ENCODE data around the gene SMIM14.
"Not testable (repeated sequence)": the region's sequence is repeated elsewhere in the genome, so short reads cannot be mapped to it uniquely, and the experiment has no call there.

SMIM14 gene

DNA sequence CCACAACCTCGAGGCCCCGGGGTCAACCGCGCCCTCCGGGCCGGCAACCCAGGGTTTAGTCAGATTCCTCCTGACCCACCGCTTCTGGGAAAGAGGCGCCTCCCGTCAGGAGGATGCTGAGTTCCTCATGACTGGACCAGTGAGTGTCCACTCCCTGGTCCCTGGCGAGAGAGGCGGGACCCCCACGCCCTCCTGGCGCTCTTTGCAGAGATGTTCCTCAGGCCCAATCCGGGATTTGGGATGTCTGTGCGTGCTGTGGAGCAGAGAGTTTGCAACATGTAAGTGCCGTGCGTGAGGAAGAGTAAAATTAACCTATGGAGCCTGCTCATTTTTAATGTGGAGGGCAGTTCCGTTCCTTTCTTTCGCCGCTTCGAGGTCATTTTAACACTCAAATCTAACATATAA lies 110.6 kb downstream of the SMIM14 start:
- DNase-seq = no peak

DNA sequence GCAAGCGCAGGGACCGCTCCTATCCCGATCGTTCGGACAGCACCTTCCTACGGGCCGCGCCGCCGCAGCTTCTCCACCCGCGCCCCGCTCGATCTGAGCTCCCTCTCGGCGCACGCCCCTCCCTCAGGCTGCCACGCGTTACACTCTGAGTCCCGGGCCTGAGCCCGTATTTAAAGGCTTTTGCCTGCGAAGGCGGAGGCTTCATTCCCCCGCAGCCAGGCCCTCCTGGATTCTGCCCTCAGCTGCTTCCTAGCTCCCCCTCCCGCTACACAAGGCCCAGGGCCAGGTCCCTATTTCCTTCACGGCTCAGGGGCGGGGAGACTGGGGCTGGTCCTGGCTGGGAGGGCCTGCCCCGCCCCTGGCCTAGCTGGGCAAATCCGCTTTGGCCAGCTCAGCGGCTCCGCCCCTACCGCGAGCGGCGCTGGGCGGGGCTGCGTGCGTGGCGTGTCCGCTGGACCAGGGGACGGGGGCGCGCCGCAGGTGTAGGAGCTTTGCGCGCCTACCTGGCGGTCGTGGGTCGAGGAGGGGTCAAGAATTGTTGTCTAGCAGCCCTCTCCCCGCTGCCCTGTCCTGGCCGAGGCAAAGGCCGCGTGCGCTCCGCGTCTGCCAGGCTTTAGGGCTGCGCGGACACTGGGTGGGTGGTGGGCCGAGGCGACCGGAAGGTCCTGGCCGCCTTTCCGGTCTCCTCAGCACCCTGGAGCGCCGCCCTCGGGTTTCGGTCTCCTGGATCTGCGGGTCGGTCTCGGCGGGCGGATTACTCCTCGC lies 111.2 kb downstream of the SMIM14 start, which contains the start of gene UGDH:
Gene UGDH, minus strand, starts transcription at position 144 of the 765 bp plus-strand sequence. CDS start 5,927 bp downstream, outside the sequence.
- peak; percentile 84 for DNase-seq

DNA sequence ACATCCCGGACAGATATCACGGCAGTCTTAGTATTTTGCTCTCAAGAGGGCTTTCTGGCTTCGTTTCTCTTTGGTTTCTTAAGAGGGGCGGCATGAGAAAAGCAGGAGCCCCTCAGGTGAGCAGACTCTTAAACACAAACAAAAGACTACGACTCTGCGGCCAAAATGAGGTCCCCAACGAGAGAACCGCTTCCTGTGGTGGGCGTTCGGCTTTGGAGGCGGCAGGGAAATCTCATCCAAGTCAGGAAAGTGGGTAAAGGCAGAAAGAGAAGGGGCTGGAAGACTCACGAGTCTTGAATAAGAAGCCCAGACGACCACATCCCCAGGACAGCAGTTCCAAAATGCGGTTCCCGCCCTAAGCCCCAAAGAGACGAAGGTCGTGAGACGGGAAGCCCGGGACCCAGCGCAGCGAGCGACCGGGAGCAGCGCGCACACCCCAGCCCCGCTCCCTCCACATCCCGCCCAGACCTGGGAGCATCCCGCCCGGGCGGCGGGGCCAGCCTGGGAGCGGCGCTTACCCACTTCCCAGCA lies 111.8 kb downstream of the SMIM14 start:
- DNase-seq = no peak

DNA sequence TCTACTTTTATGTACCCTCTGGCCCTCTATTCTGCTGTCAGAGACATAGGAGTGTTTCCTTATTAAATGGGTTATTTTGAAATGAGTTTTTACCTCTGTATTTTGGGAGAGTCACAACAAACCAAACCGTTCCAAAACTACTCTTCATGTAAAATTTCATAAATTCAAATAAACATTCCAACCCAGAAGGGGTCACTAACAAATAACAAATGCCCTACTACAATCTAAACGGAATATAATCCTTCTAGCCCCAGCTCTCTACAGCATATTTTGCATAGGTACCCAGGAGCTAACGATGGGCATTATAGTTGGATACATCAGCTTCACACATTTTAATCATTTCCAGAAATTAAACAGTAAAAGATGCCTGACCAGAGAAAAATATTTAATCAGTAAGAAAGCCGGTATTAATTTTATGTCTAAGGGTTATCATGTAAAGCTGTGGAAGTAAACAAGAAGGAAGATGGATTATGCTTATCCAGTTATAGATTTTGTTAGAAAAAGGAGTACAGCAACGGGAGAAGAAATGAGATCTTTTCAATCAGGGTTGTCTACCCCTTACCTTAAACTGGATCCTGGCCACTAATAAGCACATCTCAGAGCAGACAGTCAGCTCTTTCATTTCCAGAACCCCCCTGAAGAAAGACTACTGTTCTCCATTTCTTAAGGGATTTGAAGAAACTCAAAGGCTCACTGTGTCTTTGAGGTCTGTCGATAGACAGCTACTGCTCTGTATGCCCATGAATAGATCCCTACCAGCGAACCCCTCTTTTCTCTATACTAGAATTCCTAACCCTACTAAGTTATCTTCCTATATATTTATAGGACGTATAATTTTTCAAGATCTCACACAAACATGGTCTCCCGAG lies 112.6 kb downstream of the SMIM14 start:
- DNase-seq = no peak

DNA sequence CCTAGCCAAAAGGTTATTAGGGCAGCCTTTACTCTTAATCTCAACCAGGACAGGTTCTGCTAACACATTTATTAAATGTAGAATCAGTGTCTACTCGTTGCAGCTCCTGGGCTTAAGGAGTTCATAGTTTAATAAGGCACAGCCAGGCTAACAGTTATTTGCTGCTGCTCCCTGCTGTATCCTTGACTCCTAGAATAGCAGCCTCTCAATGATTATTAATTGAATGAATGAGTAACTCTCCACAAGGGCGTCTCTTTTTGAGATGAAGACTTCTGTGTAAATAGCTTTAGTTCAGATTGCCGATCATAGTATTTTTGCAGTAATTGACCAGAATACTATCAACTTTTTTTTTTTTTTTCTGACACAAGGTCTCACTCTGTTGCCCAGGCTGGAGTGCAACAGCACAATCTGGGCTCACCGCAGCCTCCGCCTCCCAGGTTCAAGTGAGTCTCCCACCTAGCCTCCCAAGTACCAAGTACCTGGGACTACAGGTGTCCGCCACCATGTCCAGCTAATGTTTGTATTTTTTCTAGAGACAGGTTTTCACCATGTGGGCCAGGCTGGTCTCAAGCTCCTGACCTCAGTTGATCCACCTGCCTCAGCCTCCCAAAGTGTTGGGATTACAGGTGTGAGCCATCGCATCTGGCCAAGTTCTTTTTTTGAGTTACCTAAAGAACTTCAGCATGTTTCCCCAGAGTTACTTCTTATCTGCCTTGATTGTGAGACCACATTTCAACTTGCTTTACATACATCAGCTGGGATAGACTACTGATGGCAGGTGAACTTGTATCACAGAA lies 114.3 kb downstream of the SMIM14 start:
- no peak for DNase-seq

DNA sequence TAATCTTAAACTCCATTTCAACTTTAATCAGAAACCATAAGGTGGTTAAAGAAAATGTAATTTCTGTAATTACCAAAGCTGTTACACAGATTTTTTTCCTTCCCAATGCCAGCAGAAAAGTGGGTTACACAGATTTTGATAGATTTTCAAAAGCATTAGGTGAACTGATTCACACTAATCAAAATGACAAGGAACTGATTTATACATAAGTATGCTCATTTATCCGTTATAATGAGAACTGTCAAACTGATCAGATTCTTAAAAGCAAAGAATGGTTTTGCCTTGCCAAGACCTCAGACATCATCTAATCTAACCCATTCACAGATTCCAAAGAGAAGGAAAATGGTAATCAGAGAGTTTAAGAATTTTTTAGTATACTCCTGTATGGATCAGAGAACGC lies 116.6 kb downstream of the SMIM14 start:
- DNase-seq = no peak

DNA sequence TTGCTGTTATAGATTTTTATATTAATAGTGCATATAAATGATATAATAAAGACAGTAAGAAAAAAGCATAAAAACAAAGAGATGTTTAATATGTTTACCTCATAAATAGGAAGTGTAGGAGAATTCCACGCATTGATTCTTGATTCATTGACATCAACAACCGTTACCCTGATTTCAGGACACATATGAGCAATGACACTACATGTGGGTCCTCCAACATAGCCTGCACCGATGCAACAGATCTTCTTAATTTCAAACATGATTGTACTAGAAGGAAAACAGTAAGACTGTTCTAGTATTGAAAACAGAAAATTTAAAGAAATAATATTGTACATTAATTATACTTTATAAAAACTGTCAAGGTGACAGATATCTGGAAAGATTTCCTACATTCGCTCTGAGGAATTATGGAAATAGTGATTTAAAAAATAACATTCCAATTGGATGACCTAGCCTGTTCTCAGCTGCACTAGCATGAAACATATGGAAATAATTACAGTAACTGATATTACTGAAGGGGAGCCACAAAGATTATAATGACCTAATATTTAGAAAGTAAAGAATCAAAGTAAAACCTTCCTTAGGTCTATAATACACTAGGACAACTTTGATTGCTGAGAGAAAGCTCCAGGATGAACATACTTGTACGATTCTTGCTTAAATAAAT lies 117.3 kb downstream of the SMIM14 start:
- DNase-seq = no peak

DNA sequence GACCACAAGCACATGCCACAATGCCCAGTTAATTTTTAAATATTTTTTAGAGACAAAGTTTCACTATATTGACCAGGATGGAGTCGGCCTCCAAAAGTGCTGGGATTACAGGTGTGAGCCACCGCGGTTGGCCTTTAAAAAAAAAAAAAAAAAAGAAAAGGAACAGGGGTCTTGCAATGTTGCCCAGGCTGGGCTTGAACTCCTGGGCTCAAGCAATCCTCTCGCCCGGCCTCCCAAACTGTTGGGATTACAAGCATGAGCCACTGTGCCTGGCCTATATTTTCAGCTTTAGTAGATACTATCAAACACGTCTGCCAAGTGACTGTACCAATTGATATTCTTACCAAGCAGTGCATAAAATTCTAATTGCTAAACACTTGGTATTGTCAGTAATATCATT lies 120.2 kb downstream of the SMIM14 start:
- no peak for DNase-seq

DNA sequence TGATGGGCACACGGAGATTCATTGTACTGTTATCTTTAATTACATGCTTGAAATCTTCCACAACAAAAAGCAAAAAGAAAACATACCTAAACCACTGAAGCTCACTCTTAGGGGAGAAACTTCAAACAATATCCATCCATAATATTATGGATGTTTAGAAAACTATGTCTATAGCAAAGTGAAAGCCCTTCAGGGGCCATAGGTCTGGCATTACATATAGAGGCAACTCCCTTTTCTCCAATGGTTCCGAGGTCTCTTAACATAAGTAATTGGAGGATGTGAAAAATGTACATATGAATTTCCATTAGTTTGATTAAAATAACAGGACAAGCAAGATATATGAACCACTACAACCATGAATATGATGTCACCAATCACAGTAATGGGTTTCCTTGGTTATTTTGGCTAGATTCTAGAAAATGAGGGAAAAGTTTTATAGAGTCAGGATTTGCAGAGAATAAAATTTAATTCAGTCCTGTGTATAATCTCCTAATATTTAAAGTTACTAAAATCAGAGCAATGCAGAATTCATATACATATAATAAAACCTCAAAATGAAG lies 122.2 kb downstream of the SMIM14 start:
- no peak for DNase-seq

DNA sequence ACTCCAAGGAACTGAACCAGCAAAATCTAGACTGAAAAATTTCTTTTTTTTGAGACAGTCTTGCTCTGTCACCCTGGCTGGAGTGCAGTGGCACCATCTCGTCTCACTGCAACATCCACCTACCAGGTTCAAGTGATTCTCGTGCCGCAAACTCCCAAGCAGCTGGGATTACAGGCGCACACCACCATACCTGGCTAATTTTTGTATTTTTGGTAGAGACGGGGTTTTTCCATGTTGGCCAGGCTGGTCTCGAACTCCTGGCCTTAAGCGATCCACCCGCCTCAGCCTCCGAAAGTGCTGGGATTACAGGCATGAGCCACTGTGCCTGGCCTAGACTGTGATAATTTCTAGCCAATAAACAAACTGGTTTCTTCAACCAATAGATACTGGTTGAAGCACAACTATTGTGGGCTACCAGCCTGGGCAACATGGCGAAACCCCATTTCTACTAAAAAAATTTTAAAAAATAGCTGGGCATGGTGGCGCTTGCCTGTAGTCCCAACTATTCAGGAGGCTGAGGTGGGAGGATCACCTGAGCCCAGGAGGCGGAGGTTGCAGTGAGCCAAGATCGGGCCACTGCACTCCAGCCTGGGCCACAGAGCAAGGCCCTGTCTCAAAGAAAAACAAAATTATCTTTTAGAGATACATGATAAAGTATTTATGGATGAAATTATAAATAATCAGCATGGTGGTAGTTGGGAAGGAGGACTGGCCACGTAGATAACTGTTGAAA lies 122.8 kb downstream of the SMIM14 start:
- not testable (repeated sequence) for DNase-seq

DNA sequence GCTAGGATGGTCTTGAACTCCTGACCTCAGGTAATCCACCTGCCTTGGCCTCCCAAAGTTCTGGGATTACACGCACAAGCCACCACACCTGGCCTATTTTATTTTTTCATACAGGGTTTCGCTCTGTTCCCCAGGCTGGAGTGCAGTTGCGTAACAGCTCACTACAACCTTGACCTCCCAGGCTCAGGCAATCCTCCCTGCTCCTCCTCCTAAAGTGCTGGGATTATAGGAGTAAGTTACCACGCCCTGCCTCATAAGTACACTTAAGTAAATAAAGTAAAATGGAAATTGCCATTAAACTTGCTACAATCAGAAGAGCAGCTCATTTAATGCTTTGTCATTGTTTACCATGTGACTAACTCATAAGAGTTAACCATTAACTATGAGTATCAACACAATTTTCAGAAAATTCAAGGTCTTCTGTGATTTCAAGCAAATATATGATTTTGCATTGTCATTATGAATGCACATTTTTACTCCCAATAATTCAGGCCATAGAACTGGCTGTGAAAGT lies 123.7 kb downstream of the SMIM14 start:
- no peak for DNase-seq

DNA sequence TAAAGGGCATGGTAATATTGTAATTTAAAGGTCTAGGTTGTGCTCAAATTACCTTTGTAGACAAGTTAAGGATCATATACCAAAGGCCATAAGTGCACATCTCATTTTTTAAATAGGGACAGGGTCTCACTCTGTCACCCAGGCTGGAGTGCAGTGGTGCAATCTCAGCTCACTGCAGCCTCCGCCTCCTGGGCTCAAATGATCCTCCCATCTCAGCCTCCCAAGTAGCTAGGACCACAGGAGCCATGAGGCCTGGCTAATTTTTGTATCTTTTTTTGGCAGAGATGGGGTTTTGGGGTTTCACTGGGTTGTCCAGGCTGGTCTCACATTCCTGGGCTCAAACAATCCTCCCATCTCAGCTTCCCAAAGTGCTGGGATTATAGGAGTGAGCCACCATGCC lies 124.4 kb downstream of the SMIM14 start:
- DNase-seq = not testable (repeated sequence)

DNA sequence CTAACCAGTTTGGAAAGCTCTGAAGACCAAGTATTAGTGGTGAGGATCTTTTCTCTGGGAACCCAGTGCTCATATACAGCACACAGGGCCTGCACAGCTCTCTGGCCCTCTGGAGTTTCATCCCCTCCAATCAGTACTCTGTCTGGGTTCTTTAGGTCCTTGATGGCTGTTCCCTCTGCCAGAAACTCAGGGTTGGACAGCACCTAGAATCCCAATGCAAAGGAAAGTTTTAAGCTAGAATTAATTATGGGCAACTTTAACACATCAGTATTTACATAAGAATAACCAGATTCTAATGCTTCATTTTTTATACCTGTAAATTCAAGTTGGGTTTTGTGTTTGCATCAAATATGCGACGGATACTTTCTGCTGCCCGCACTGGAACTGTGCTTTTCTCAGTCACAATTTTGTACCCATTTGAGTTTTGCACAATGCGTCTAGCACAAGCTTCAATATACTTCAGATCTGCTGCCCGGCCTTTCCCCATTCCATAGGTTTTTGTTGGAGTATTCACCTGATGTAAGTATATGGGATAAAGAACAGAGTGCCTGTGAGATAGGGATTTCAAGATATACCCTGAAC lies 128.2 kb downstream of the SMIM14 start:
- no peak for DNase-seq

DNA sequence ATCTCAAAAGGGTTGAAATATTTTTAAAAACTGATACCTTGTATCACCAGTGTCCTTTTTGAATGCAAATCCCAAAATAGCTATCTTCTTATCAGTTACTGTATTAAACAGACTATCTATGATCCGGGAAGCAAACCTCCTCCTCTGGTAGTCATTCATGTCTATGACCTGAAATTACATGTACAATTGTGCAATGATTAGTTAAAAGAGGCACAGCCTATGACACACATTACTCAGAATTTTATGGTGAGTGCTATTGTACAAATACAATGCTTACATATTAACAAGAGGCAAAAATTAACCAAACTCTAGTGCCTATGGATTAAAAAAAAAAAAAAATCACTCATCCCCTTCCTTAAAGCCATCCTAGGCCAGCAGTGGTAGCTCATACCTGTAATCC lies 133.1 kb downstream of the SMIM14 start:
- DNase-seq = no peak

DNA sequence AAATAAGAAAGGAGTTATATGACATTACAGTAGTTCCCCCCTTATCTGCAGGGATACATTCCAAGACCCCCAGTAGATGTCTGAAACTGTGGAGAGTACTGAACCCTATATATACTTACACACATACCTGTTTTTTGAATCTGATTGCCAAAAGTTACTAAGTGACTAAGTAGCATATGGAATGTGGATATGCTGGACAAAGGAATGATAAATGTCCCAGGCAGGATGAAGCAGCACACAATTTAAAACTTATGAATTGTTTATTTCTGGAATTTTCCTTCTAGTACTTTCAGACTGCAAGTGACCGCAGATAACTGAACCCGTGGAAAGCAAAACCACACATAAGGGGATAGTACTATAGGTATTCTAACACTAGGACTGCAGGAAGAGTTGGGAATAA lies 134.1 kb downstream of the SMIM14 start:
- DNase-seq = no peak

DNA sequence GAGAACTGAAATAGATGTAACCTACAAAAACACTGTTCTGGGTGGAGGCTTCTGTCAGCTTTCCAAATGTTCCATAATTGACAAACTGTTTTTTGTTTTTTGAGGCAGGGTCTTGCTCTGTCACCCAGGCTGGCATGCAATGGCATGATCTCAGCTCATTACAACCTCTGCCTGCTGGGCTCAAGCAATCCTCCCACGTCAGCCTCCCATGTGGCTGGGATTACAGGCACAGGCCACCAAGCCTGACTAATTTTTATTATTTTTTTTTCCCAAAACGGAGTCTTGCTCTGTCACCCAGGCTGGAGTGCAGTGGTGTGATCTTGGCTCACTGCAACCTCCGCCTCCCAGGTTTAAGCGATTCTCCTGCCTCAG lies 136.0 kb downstream of the SMIM14 start:
- not testable (repeated sequence) for DNase-seq

DNA sequence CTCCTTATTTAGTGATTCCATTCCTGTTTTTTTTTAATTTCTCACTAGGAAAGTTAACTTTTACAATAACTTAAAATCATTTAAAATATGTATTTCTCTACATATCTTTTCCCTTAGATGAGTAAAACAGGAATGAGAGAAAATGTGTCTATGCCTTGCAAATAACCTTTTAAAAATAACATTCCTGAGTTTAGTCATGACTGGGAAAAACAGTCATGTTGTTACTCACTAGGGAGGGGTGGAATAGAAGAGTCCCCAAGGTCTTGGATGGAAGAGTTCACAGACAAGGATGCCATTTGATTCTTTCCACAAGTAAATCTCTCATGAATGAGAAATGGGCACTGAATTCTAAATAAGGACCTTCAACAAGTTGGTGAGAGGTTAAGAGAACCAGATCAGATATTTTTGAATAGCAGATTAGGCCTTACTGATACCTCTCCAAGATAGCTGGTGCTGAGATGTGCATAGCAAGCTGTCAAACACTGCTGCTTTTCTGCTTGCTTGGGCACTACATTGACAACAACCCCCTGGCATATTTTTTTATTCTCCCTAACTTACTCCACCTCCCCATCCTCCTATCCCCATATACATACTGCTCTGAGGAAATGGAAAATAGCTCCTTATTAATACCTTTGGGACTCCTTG lies 136.5 kb downstream of the SMIM14 start:
- no peak for DNase-seq

DNA sequence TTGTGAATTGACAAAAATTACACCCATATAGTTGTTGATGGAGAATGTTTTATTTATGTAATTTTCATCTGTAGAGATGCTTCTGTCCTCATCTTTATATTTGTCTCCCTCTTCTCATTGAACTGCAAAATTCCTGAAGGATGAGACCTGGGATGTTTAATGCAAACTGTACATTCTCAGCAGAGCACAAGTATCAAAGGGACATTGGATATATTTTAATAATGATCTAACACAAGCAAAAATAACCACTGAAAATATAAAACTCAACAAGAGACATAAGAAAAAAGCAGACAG lies 140.0 kb downstream of the SMIM14 start:
- DNase-seq = no peak

DNA sequence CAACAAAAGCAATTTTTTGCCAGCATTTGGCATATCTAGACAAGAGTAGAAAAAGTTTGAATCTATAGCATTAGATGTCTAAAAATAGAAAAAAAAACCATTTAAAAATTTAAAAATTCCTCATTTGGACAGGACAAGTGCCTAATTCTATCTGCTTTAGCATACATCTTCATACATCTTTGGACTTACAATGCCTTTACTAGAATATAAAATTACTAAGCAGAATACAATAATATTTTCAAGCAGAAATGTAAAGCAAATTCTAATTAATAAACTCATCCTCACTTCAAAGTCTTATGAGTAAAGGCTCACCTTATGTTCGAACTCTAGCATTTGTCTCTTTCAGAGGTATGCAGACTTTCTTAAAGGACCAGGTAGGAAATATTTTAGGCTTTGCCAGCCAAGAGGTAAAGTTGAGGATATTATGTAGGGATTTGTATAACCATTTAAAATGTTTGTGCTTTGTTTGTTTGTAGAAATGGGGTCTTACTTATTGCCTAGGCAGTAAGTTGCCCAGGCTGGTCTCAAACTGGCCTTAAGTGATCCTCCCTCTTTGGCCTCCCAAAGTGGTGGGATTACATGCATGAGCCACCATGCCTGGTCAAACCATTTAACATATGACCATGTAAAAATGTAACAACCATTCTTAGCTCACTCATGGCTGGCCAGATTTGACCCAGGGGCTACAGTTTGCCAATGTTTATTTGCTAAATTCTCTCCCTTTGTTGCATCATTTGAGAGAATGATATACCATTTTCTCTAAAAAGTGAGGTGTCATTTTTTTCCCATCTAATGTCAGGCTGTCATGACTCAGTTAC lies 140.5 kb downstream of the SMIM14 start:
- DNase-seq = no peak

Measured in effector CD8-positive, alpha-beta T cell (primary cell).